Measurements from ENCODE around the gene LONP2. TPM values are rescaled to one million over a fixed set of nuclear protein-coding genes. Genes with fewer than 3 reads are reported as not detected.
"Not testable (repeated sequence)": the region's sequence is repeated elsewhere in the genome, so short reads cannot be mapped to it uniquely, and the experiment has no call there.

Gene LONP2
- total RNA-seq, 1 donor = 79.9 TPM

- DNase-seq (ENCODE audit: low read depth) = no peak
- TF ChIP-seq CTCF (IDR thresholded peaks at IDR 0.05; ENCODE audit: insufficient read depth, low read depth, low read length) = no peak
- no peak overlapping the region for H3K4me3 ChIP-seq (ENCODE audit: low read depth, low read length)
Measured at GRCh38 chr16:48386559-48387312, 142.6 kb downstream of the LONP2 start.

- no peak for TF ChIP-seq CTCF (IDR thresholded peaks at IDR 0.05; ENCODE audit: insufficient read depth, low read depth, low read length)
- no peak overlapping the region for H3K4me3 ChIP-seq (ENCODE audit: low read depth, low read length)
- no peak for DNase-seq (ENCODE audit: low read depth)
Measured at GRCh38 chr16:48392407-48392806, 148.3 kb downstream of the LONP2 start.

GRCh38 chr16:48393485-48394354 is 149.6 kb downstream of the LONP2 start:
- no peak overlapping the region for H3K4me3 ChIP-seq (ENCODE audit: low read depth, low read length)

GRCh38 chr16:48394355-48394703 is 150.2 kb downstream of the LONP2 start:
- no peak for DNase-seq (ENCODE audit: low read depth)
- no peak overlapping the region for H3K4me3 ChIP-seq (ENCODE audit: low read depth, low read length)
- TF ChIP-seq CTCF (IDR thresholded peaks at IDR 0.05; ENCODE audit: insufficient read depth, low read depth, low read length) = no peak

More at GRCh38 chr16:48393485-48394354, 149.6 kb downstream of the LONP2 start:
- TF ChIP-seq CTCF (IDR thresholded peaks at IDR 0.05; ENCODE audit: insufficient read depth, low read depth, low read length) = no peak
- peak; percentile 77 for DNase-seq (ENCODE audit: low read depth)

- H3K4me3 ChIP-seq (ENCODE audit: low read depth, low read length) = no peak overlapping the region
- DNase-seq (ENCODE audit: low read depth) = no peak
- no peak for TF ChIP-seq CTCF (IDR thresholded peaks at IDR 0.05; ENCODE audit: insufficient read depth, low read depth, low read length)
Measured at GRCh38 chr16:48395375-48395774, 151.3 kb downstream of the LONP2 start.

- H3K4me3 ChIP-seq (ENCODE audit: low read depth, low read length); DNase-seq (ENCODE audit: low read depth): not testable (repeated sequence)
Measured at GRCh38 chr16:48402547-48402946, 158.4 kb downstream of the LONP2 start.

GRCh38 chr16:48405153-48405552 is 161.1 kb downstream of the LONP2 start:
- no peak overlapping the region for H3K4me3 ChIP-seq (ENCODE audit: low read depth, low read length)
- no peak for DNase-seq (ENCODE audit: low read depth)
- TF ChIP-seq CTCF (IDR thresholded peaks at IDR 0.05; ENCODE audit: insufficient read depth, low read depth, low read length) = no peak
